Thyroid gland (tissue), 4 donors: ENCODE data around the gene SEMA4D.

Experiments
- CTCF ChIP-seq, 6 experiments: fragments of 200-600 bp in 3 of 6; fragments of 450-650 bp in 3 of 6; sonication (generic) in 3 of 6; IDR thresholded peaks; one replicate each; pipeline ENCODE4 v1.5.1; 2016 to 2019; ENCODE audit warnings: antibody characterized with exemption in 6 of 6, mild to moderate bottlenecking in 2 of 6, inconsistent platforms in 1 of 6, moderate library complexity in 1 of 6
- POLR2A ChIP-seq, 2 donors: fragments of 450-650 bp; IDR thresholded peaks; one replicate each; pipeline ENCODE4 v1.6.1; 2017; ENCODE audit warnings: antibody characterized with exemption in 2 of 2, mild to moderate bottlenecking in 2 of 2, moderate library complexity in 1 of 2

- no peak for TF ChIP-seq CTCF (IDR thresholded peaks at IDR 0.05)
- TF ChIP-seq POLR2A (IDR thresholded peaks at IDR 0.05), result no peak
These were observed 35.6 kb upstream of the SEMA4D start for GRCh38 chr9:89533411-89534095.
